Umbilical cord (tissue), 2 donors: ENCODE data around the gene APBB2. TPM values are rescaled to one million over a fixed set of nuclear protein-coding genes. Genes with fewer than 3 reads are reported as not detected.

Experiments used
- DNase-seq: peaks from one replicate; pipeline ENCODE4 v3.0.0-alpha.2; 2015; ENCODE audit warnings: low spot score
- total RNA-seq: library from RNA; depleted of rRNA; stranded (reverse); fragments of >200 nt; gene quantifications from one replicate; pipeline ENCODE4 v1.2.3, GENCODE V29; 2014; ENCODE audit warnings: low replicate concordance; ENCODE audit not compliant: insufficient read depth

Gene APBB2
- total RNA-seq: 60.2 TPM

DNA sequence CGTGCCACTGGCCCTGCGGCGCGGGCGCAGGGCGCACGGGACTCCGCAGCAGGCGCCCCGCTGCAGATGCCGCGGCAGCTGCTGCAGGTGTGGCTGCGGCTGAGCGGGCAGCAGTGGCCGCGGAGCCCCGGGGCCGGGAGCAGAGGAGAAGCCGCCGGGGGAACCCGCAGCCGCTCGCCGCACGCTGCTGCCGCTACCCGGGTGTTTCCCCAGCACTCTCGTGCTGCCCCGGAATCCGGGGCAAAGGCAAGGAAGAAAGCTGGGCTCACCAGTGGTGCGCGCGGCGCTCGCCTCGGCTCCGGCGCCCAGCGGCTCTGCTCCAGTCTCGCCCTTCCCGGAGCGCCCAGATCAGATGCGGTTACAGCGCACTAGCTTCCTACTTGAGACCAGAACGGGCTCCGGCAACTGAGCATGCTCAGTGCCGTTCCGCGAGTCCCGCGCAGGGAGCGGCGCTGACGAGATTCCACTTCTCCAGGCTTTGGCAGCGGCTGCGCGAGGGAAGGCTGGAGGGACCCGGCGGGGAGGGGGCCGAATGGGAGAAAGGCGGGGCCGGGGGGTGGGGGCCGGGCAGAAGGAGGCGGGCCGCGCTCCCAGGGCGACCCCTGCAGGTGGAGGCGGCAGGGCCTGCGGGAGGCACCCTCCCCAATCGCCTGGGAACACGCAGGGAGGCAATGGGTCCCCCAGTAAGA, at the start of gene APBB2:
APBB2 (minus strand) TSS at position 407 of the 689 bp plus-strand sequence. CDS start 181,288 bp downstream, outside the sequence.
- peak; percentile 99 for DNase-seq

DNA sequence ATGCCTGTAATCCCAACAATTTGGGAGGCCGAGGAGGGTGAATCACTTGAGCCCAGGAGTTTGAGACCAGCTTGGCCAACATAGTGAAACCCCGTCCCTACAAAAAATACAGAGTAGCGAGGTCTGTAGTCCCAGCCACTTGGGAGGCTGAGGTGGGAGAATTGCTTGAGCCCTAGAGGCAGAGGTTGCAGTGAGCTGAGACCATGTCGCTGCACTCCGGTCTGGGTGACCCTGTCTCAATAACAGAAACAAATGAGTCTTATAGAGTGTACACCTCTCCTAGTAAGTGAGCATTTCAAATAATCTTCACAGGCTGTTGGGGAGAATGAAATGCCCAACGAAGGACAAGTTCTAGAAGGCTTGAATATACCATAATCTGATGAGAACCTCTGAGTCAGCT, 47.9 kb upstream of the APBB2 start:
- no peak for DNase-seq

DNA sequence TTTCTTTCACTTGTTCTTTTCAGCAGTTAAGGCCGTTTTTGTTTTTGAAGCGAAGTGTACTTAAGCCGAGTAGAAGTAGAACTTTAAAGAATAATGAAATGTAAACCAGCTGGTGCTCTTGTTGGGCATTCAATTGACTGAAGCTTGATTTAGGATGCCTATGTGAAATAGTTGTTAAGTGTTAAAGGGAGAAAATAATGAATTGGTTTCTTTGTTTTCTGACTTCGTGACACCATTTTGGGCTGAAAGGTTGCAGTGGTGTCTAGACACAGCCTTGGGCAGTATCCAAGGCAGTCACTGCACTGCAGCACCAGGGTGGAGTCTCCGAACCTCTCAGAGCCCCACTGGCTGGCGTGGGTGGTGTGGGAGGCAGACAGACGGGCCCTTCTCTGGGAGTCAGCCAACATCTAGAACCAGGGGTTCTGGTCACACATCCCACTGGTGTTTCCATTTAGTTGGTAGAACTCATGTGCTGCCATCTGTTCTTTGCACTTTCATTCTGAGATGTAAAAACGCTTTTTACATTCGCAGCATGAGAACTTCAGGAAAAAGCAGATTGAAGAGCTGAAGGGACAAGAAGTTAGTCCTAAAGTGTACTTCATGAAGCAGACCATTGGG, 45.9 kb upstream of the APBB2 start:
- no peak for DNase-seq

DNA sequence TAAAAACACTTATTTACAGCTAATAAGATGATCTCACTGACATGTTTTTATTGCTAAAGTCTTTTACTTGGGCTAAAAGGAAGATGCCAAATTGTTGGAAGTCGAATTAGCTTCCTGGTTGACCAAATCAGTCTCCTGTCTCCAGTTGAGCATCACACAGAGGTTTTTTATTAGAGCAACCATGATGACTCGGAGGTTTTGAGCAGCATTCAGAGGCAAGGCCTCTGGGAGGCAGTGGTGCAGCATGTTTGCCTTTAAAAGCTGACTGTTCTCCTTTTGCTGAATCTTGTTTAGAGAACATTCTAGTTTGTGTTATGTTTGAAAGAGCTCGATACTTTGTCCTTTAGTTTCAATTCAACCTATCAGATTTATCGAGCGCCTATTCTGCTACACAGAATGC, 44.4 kb upstream of the APBB2 start:
- peak; percentile 65 for DNase-seq

DNA sequence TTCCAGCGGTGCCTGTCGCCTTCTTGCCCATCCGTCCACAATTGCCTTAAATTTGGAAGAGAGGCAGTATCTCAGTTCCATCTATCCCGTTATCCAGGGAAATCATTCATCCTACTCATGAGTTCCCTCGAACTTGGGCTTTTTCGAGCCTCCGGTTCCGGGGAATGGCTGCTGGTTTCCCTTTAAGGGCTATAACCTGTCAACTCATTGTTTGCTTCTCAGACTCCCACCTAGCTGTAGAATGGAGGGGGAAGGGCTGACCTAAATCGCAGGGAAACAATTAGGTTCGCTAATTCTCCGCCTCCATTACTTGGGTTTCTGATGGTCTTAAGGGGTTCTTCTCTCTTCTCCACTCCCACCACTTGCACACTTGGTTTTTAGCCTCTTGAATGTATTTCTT, 43.6 kb upstream of the APBB2 start:
- DNase-seq: no peak

DNA sequence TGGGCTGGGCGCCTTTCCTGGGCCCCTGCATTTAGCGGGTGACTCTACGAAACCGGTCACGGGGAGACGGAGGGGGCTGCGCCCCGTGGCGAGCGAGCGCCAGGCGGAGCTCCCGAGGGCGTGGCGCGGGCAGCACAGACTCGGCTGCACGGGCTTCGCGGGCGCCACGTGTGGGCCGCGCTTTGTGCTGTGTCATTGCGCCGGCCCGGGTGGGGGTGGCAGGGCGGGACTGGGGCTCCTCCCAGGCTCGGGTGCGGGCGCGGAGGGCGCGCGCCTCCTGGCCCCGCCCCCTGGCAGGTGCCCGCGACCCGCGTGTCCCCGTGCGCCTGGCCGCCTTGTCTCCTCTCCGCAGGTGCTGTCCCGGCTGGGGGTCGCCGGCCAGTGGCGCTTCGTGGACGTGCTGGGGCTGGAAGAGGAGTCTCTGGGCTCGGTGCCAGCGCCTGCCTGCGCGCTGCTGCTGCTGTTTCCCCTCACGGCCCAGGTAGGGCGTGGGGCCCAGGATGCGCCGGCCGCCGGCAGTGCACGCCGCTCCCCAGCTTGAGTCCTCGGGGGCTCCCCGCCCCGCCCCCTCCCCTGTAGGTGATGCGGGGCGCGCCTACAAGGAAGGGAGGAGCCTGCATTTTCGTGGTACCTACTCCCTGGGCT, 43.0 kb upstream of the APBB2 start:
- peak; percentile 49 for DNase-seq

DNA sequence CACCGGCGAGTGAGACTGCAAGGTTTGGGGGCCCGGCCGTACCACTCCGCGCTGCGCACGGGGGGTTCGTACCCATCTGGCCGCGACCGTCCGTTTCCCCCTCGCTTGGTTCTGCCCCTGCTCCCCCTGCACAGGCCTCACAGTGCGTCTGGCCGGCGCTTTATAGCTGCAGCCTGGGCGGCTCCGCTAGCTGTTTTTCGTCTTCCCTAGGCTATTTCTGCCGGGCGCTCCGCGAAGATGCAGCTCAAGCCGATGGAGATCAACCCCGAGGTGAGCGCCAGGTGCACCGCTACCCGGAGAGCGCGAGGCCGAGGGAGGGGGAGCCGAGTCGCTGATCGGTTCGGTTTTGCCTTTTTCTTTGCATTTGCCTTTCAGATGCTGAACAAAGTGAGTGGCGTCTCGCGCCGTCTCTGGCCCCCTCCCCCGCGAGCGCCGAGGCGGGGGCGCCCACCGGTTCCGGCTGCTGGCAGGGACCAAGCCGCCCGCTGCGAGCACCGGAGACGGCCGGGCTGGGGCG, 42.5 kb upstream of the APBB2 start, which contains the start of gene UCHL1:
UCHL1 (plus strand) TSS at position 189 of the 517 bp plus-strand sequence; CDS start at position 238, 49 bp downstream.
- peak; percentile 73 for DNase-seq

DNA sequence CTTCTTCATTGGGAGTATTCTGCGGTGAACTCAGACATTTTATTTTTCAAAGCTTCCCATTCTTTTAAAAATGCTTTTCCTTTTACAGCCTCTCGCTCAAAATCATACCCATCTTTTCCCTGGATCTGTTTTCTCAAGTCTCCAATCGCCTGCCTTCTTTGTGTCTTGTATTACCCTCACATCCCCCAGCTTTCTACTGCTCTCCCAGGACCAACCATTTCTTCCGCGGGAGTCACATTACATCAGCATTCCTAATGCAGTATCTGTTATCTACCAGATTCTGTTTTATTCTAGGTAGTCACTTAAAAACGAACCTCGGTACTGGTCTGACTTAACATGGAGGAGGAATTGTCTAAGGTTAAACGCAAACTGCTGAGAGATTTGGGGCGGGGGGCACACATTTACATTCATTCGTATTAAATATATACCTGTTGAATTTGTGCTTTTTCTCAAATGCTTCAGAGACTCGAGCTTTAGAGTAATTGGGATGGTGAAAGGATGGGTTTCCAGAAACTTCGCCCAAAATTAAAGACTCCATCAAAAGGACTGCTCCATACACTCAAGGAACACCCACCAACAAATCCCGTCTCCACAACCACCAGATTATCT, 41.9 kb upstream of the APBB2 start:
- peak; percentile 18 for DNase-seq

DNA sequence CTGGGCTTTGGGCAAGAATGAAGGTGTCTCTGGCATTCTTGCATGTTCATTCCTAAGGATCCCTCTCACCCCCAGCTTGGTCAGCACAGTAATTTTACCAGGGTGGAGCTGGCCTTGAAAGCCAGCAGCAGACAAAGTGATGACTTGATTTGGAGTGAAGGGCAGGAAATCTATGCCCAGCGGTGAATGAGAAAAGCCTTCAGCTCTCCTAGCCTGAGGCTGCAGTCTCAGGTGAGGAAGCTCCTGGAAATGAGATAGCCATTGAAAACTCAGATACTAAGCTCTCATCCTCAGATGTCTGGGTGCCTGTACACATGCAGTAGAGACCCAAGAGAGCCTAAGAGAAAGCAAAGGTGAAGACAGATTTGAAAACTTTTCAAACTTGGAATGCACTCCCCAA, 31.6 kb upstream of the APBB2 start:
- DNase-seq: no peak

DNA sequence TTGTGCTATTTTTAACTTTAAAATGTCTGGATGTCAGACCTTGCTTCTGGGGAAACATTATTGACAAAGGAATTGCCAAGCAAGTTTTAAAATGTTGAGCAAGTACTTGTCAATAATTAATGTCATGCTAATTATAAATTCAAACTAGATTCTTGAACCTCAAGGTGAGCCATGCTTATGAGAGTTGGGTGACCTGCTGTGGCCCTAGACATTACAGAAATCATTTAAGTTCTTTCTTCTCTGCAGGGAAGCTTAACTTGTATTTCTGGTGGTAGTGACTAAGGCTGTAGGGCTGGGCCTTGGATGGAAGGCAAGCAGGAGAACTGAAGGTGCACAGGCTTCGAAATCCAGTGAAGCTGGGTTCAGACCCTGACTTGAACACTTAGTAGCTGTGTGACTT, 27.6 kb upstream of the APBB2 start:
- no peak for DNase-seq

GRCh38 chr4:41236508-41236907, 22.2 kb upstream of the APBB2 start:
- DNase-seq: no peak

- DNase-seq: no peak
Observed at GRCh38 chr4:41236032-41236431, 21.7 kb upstream of the APBB2 start.

GRCh38 chr4:41232856-41233255, 18.5 kb upstream of the APBB2 start:
- no peak for DNase-seq

- no peak for DNase-seq
Observed at GRCh38 chr4:41232406-41232805, 18.1 kb upstream of the APBB2 start.

- DNase-seq: no peak
Observed at GRCh38 chr4:41227902-41228301, 13.6 kb upstream of the APBB2 start.

- DNase-seq: no peak
Observed at GRCh38 chr4:41221850-41222645, 7.7 kb upstream of the APBB2 start.

DNA sequence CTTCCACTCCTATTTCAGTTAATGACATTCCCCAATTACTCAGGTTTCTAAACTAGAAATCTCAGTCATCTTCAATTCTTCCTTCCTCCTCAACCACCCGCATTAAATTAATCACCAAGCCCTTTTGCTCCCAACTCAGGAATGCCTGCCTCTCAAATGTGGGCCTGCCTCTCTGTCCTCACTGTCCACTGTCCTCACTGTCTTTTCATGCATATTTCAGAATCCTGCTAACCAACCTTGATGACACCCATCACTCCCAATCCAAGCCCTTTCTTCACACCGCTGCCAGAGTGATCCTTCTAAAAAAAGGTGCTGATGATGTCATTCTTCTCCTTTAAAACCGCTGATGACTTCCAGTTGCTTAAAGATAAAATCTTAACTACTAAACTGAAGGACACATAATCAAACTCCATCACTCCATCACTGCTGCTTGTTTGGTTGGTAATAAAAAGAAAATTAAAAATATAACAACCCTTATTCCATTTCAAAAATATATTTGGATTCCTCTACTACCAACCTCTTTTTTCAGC, 5.1 kb upstream of the APBB2 start:
- no peak for DNase-seq

DNA sequence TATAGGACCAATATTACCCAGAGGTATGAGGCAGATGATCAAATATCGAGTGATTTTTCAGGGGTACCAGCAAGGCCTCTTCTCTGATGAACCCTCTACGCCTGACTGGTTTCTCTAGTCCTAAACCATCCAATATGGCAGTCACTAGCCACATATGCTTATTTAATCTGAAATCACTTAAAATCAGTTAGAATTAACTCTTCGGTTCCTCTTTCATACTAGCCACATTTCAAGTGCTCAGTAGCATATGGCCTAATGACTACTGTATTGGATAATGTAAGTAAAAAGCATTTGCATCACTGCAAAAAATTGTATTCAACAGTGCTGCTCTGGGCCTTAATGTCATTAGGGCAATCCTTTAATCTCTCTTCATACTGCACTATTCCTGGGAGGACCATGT, 4.4 kb upstream of the APBB2 start:
- no peak for DNase-seq

- DNase-seq: no peak
Observed at GRCh38 chr4:41217374-41217773, 3.0 kb upstream of the APBB2 start.

DNA sequence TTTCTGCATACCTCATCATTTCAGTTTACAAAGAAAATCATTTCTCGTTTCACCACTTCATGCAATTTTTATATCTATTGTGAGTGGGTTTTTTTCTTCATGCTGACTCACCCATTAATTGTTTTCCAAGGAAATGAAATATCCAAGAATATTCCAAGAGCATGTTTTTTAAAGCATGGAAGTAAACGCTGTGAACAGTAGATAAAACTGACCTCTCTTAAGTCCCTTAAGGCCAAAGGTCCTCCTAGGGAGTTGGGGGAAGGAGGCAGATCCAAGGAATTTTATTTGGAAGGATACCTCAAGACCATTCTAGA, 2.6 kb upstream of the APBB2 start:
- DNase-seq: no peak

DNA sequence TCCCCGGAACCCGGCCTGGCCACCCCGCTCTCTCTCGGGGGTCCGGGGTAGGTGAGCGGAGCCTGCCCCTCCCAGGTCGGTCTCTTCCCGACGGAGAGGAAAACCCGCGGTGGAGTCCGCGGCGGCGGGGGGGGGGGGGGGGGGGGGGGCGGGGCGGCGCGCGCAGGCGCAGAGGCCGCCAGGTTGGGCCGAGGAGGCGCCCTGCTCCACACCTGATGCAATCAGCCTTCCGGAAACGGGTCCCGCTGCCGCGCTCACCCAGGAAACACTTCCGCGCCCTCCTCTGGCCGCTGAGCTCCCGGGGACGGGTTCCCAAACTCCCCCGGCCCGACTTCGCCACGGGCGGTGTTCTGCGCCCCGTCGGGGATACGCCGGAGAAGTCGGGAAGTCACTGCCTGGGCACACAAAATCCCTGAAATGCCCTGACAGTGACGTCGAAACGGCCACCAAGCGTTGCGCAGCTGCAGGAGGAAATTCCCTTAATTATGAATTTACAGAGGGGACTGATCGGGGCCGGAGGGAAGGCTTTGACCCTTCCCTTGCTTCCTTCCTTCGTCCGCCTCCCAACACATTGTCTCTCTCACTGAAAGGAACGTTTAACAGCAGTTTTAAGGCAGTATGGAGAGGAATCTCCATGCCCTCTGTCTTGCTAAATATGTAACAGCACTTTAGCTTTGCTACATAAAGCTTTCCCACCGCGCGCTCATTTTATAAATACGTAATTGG, 2.1 kb upstream of the APBB2 start:
- DNase-seq: peak; percentile 78
